ENCODE data around the gene RAB38.

The RAB38 gene

GRCh38 chr11:88174709-88175568, at the start of gene RAB38:
Gene RAB38 (minus strand): TSS chr11:88175443. CDS start chr11:88175384, 59 bp downstream.
- DNase-seq, result no peak

DNA sequence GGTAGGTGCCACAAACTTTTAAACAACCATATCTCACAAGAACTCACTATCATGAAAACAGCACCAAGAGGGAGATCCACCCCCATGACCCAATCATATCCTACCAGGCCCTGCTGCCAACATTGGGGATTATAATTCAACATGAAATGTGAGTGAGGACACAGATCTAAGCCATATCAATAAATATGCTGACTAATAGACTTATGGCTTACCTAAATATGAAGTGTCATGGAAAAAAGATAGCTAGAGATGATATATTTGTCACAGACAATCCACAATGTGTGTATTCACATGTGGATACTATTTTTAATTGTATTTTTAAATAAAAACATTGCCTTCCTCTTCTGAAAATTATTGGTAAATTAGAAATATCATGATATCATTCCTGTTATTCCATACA, 38.2 kb upstream of the RAB38 start:
- DNase-seq, result no peak

DNA sequence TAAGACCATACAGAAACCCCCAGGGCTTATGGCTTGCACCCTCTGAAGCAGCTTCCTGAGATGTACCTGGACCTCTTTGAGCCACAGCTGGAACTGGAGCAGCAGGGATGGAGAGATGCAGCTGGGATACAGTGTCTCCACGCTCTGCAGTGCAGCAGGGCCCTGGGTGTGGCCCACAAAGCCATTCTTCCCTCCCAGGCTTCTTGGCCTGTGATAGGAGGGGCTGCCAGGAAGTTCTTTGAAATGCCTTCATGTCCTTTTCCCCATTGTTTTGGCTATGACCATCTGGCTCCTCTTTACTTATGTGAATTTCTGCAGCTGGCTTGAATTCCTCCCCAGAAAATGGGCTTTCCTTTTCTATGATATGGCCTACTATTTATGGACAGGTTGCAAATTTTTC, 37.1 kb upstream of the RAB38 start:
- no peak for DNase-seq

GRCh38 chr11:88208745-88209144, 33.5 kb upstream of the RAB38 start:
- no peak for DNase-seq

- no peak for DNase-seq
Observed at GRCh38 chr11:88206751-88207150, 31.5 kb upstream of the RAB38 start.

DNA sequence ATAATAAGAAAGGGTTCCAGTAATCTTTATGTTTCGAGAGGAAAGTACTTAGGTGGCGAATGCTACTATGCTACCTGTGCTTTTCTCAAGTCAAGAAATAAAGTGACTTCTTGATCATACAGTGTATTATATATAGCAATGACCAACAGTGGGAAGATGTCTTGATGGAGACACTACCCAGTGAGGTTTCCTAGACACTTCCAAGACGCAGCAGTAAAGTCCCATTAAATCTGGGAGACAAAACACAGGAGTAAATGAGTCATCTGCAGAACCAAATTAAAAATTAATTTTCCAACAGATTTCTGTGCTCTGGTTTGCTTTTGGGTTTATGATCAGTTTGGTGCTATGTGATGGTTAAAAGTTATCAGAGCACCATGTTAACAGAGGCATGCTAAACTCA, 29.1 kb upstream of the RAB38 start:
- DNase-seq, result no peak

- no peak for DNase-seq
Observed at GRCh38 chr11:88203604-88204003, 28.4 kb upstream of the RAB38 start.

DNA sequence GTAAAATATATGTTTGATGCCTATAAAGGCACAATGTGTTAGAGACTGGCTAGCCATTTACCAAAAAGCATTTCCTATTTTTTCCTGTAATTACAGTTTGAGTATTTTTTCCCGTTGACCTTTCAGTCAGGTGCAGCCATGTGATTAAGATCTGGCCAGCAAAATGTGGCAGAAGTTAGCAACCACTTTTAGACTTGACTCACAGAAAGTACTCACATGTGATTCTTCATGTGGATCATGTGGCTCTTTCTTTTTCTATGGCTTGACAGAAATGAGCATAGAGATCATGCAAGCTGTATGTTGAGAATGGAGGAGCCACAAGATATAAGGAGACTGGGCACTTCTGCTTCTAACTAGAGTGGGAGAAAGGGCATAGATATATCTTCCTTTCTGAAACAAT, 27.3 kb upstream of the RAB38 start:
- DNase-seq, result no peak

- no peak for DNase-seq
Observed at GRCh38 chr11:88196393-88196792, 21.1 kb upstream of the RAB38 start.

- no peak for DNase-seq
Observed at GRCh38 chr11:88195908-88196307, 20.7 kb upstream of the RAB38 start.

- DNase-seq, result no peak
Observed at GRCh38 chr11:88194990-88195389, 19.7 kb upstream of the RAB38 start.

- DNase-seq, result no peak
Observed at GRCh38 chr11:88193278-88193677, 18.0 kb upstream of the RAB38 start.

- no peak for DNase-seq
Observed at GRCh38 chr11:88188932-88189253, 13.7 kb upstream of the RAB38 start.

GRCh38 chr11:88188251-88188931, 13.1 kb upstream of the RAB38 start:
- no peak for DNase-seq

- DNase-seq, result no peak
Observed at GRCh38 chr11:88183233-88183632, 8.0 kb upstream of the RAB38 start.

DNA sequence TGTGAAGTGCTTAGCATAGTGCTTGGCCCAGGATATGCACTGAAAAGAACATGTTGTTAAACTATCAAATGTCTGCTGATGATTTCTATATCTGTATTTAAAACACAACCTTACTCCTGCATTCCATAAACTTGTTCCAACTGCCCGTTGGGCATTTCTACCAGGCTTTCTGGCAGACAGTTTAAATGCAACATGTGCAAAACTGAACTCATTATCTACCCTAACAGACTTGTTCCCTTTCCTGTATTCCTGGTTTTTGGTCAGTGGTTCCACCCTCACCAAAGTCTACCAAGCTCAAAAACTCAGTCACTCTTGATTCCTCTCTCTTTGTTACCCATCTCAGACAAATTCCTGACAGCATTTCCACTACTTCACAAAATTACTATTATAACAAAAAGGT, 6.5 kb upstream of the RAB38 start:
- DNase-seq, result no peak

GRCh38 chr11:88179971-88180629, 4.9 kb upstream of the RAB38 start:
- no peak for DNase-seq

- no peak for DNase-seq
Observed at GRCh38 chr11:88179141-88179540, 3.9 kb upstream of the RAB38 start.

- no peak for DNase-seq
Observed at GRCh38 chr11:88178191-88178590, 2.9 kb upstream of the RAB38 start.

- DNase-seq, result no peak
Observed at GRCh38 chr11:88175569-88176075, 379 bp upstream of the RAB38 start.

- DNase-seq, result no peak
Observed at GRCh38 chr11:88173956-88174355, 1.3 kb downstream of the RAB38 start.

- DNase-seq, result no peak
Observed at GRCh38 chr11:88171982-88172381, 3.3 kb downstream of the RAB38 start.

DNA sequence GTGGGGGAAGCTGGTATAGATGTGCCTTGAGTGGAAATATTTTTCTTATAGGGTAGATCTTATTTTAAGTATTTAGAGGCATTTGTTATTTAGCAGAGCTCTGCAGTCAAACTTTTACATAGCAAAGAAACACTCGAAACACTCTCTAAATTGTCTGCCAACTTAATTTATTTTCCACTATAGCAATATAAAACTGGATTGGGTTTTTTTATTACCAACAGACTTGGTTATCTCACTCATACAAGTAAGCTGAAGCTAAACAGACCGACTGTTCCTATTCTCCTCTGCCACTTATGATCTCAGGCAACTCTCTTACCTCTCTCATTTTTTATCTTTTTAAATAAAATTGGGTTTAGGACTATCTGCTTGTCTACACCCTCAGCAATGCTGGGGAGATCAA, 4.6 kb downstream of the RAB38 start:
- no peak for DNase-seq

GRCh38 chr11:88169881-88170280, 5.4 kb downstream of the RAB38 start:
- no peak for DNase-seq
